ENCODE data around the gene GFOD1.
"Not testable (repeated sequence)": the region's sequence is repeated elsewhere in the genome, so short reads cannot be mapped to it uniquely, and the experiment has no call there.

The GFOD1 gene

DNA sequence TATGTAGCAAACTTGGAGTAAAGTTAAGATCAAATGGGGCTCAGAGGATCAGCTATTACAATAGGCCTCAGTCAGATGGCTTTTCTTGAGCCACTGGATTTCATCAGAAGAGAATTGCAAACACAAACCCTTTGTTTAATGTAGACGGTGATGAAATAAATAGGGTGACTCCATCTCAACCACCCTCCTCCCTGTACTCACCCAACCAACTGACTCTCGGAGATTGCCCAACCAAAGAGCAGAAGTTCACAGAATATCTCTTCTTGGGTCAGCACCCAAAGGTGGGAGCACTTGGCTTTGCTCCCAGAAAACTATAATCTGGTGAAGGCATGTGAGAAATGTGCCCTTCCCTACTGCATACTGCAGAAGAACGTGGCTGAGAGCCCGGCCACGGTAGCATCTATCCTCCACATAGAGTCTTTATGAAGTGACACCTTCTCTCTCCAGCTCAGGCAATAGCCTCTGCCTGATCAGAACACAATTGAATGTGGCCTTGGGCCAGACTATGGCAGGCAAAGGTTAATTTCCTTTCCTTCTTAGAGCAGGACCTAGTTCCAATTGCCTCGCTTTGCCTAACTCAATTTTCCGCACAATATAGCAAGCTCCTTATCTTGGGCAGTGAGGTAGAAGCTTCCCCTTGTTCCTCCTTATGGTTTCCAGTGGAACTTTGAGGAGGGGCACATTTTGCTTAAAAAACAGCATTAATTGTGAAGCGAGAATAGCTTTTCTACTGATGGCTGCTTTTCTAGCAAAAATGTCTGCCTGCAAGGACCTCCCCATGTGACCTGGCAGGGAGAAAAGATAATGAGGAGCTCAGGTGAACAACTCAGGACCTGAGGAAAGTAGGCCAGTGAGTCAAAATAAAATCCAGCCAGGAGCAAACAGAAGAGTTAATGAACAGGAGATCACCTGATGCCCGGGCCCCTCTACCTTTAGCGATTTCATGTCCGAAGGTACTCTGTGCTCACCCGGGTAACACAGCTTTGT is 79.4 kb downstream of the GFOD1 start:
- DNase-seq (ENCODE audit: low read depth in 2 of 3, low spot score in 1 of 3), result no peak

GRCh38 chr6:13407368-13407708 is 80.1 kb downstream of the GFOD1 start:
- DNase-seq (ENCODE audit: low read depth in 2 of 3, low spot score in 1 of 3), result no peak

DNA sequence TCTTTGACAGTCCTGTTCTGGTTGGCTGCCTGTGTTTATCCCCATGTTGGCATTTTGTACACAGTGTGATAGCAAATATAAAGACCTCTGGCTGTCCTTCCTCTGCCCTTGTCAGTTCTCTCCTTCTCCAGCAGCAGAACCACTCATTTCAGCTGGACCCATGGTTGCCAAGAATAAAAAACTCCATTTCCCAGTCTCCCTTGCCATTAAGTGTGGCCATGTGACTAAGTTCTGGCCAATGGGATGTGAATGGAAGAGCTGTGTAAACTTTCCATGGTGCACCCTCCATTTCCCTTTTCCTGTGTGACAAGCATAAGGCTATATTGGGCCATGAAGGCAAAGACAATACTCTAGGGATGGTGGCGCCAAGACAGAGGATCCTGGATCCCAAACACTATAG is 80.6 kb downstream of the GFOD1 start:
- no peak for DNase-seq (ENCODE audit: low read depth in 2 of 3, low spot score in 1 of 3)

DNA sequence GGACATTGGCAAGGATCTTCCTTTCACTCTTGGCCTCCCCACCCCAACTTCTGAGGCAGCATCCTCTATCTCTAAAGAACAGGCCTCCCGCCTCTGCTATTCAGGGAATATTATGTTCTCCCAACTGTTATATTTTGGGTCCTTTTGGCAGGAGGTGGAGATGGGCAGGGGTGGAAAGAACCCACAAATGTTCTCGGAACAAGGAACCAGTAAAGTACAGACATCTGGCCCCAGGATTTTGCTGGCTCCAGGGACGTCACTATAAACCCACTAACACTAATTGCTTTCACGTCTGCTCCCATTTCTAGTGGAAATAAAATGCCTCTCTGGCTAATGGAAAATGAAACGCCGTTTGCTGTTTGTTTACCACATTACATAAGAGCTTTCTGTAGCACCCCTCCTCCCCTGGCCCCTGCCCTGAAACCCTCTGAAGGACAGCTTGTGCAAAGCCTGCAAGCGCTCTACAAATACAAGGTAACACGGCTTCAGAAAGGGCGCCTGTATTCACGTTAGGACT is 81.4 kb downstream of the GFOD1 start:
- DNase-seq (ENCODE audit: low read depth in 2 of 3, low spot score in 1 of 3), result no peak

GRCh38 chr6:13404892-13405254 is 82.5 kb downstream of the GFOD1 start:
- DNase-seq (ENCODE audit: low read depth in 2 of 3, low spot score in 1 of 3), result no peak

DNA sequence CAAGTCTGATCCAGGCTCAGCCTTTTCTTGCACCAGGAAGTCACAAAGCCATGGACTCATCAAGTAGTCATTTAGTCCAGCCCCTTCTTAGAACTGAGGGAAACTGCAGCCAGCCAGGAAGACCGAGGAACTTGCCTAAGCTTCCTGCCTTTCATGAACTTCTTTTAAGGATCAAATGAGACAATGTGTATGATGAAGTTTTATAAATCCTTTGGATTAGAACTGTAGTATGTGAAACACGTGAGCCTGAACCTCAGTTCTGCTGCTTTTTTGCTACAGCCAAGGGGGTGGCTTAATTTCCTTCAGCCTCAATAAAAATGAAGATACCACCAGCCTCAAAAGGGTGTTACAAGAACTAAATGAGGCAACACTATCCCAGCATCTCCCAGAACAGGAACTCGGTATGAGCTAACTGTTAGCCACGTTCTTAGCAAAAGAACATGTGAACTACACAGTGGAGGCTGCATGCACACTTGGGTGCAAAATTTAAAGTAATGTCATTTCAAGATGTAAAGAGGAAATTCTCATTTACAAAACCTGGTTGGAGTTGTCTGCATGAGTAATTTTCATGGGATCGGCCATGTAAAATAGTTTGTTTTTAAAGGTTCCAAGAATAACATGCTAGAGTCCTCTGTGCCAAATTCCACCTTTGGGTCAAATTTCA is 83.0 kb downstream of the GFOD1 start:
- no peak for DNase-seq (ENCODE audit: low read depth in 2 of 3, low spot score in 1 of 3)

DNA sequence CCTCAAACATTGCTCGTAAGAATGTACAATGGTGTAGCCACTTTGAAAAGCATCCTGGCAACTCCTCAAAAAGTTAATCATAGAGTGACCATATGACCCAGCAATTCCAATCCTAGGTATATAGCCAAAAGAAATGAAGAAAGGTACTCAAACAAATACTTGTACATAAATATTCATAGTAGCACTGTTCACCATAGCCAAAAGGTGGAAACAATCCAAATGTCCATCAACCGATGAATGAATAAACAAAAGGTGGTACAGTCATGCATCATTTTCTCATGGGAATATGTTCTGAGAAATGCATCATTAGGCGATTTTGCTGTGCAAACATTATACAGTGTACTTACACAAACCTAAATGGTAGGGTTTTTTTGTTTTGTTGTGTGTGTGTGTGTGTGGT is 84.7 kb downstream of the GFOD1 start:
- DNase-seq (ENCODE audit: low read depth in 2 of 3, low spot score in 1 of 3), result no peak

DNA sequence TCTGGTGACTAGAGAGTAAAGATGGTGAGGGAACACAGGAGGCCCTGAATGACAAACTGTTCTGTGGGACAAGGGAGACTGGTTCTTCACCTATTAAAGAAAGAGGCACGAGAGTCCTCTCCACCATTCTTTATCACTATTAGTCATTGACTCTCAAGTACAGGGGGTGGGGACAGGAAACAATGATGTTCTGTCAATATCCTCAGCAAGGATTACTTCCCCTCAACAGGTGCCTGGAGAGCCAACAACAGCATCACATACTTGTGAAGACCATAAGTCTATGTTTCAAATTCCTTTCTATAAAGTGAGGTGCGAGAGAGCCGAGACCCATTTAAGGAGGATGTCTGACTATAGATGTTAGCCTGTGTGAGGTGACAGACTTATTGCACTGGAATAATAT is 86.6 kb downstream of the GFOD1 start:
- DNase-seq (ENCODE audit: low read depth in 2 of 3, low spot score in 1 of 3), result no peak

- no peak for DNase-seq (ENCODE audit: low read depth in 2 of 3, low spot score in 1 of 3)
Observed at GRCh38 chr6:13398421-13398994, 88.9 kb downstream of the GFOD1 start.

DNA sequence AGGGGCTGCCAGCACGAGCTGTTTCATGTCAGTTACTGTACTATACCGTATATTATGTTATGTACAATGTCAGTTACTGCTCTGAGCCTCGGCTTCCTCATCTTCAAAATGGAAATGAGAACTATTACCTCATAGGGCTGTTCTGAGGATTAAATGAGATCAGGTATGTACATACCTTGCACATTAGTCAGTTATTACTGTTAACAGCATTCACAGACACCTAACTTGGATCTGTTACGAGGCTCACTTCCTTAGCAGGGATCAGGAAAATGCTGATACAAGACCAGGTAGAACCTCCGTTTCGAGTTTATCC is 89.4 kb downstream of the GFOD1 start:
- DNase-seq (ENCODE audit: low read depth in 2 of 3, low spot score in 1 of 3), result no peak

GRCh38 chr6:13397359-13398068 is 89.9 kb downstream of the GFOD1 start:
- DNase-seq (ENCODE audit: low read depth in 2 of 3, low spot score in 1 of 3), result no peak

DNA sequence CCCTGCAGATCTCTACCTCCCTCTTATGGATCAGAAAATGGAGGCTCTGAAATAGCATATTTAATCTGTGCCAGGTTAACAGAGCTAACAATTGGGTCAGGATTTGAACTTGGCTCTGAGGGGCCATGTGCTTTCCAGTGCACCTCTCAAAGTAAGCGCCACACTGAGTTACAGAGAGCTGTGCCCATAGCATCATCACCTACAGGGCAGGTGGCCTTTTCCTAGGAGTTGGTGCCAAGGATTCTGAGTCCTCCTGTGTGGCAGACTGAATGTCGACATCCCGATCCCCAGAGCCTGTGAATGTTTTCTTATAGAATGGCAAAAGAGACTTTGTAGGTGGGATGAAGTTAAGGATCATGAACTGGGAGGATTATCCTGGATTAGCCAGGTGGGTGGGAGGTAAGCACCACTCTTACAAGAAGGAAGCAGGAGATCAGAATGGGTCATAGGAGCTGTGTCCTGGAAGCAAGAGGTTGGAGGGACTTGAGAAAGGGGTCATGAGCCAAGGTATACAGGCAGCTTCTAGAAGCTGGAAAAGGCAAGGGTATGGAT is 91.1 kb downstream of the GFOD1 start:
- no peak for DNase-seq (ENCODE audit: low read depth in 2 of 3, low spot score in 1 of 3)

- DNase-seq (ENCODE audit: low read depth in 2 of 3, low spot score in 1 of 3), result no peak
Observed at GRCh38 chr6:13395272-13396237, 91.8 kb downstream of the GFOD1 start.

DNA sequence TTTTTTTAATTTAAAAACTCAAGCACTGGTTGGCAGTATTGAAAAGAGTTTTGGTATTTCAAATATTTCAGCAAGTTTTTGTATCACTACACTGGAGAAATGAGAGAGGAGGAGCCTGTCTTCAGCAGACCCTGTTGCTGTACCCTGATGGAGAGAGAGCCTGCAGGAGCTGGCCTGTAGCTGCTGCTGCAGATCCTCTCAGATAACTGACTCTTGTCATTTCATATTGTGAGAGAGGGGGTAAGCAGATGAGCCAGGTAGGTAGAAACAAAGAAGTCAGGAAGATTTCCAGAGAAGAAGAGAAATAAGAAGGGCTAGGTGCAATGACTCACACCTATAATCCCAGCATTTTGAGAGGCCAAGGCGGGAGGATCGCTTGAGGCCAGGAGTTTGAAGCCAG is 94.9 kb downstream of the GFOD1 start:
- DNase-seq (ENCODE audit: low read depth in 2 of 3, low spot score in 1 of 3), result no peak

DNA sequence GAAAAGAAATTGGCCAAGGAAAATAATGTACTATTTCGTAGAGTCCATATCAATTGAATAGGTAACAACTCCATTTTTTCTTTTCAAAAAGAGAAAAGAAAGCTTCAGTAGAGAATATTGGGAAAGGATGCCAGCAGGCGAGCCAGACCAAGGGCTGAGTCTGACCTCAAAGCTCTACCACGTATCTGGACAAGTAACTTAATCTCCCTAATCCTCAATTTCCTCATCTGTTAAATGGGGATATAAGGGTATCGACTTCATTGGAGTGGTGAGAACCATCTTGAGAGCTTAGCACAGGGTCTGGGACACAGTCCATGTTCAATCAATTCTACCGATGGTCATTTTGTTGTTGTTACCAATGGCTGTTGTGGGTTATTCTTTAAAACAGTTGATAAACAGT is 95.9 kb downstream of the GFOD1 start:
- no peak for DNase-seq (ENCODE audit: low read depth in 2 of 3, low spot score in 1 of 3)

DNA sequence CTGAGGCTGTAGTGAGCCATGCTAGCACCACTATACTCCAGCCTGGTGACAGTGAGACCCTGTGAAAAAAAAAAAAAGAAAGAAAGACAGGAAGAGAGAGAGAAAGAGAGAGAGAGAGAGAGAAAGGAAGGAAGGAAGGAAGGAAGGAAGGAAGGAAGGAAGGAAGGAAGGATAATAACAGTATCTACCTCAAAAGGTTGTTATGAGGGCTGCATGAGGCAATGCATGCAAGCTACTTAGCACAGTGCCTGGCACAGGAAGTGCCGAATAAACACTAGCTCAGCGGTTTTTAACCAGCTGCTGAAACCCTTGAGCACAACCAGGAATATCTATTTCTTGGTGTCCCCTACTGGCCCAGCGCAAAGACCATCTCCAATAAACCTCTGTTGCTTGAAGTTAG is 96.7 kb downstream of the GFOD1 start:
- DNase-seq (ENCODE audit: low read depth in 2 of 3, low spot score in 1 of 3), result no peak

DNA sequence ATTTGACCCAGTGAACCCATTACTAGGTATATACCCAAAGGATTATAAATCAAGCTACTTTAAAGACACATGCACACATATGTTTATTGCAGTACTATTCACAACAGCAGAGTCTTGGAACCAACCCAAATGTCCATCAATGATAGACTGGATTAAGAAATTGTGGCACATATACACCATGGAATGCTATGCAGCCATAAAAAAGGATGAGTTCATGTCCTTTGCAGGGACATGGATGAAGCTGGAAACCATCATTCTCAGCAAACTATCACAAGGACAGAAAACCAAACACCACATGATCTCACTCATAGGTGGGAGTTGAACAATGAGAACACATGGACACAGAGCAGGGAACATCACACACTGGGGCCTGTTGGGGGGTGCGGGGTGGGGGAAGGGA is 98.2 kb downstream of the GFOD1 start:
- DNase-seq (ENCODE audit: low read depth in 2 of 3, low spot score in 1 of 3), result not testable (repeated sequence)

GRCh38 chr6:13388769-13389168 is 98.6 kb downstream of the GFOD1 start:
- not testable (repeated sequence) for DNase-seq (ENCODE audit: low read depth in 2 of 3, low spot score in 1 of 3)

DNA sequence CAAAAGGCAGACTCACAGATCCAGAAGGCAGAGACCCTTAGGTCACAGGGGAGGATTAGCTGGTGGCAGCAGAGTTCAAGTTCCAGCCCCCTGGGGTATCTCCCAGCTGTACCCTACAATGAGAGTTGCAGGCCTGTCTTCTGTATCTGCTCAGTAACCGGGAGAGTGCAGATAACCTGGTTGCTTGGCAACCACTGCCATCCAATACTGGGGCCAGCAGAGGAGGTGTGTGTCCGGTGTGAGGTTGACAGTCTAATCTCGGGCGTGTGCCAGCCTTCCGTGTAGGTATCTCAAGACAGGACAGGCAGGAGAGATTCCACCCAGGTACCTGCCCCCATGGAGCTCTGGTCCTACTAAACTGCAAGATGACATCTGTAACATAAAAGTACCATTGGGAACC is 102.4 kb downstream of the GFOD1 start:
- DNase-seq (ENCODE audit: low read depth in 2 of 3, low spot score in 1 of 3), result no peak

DNA sequence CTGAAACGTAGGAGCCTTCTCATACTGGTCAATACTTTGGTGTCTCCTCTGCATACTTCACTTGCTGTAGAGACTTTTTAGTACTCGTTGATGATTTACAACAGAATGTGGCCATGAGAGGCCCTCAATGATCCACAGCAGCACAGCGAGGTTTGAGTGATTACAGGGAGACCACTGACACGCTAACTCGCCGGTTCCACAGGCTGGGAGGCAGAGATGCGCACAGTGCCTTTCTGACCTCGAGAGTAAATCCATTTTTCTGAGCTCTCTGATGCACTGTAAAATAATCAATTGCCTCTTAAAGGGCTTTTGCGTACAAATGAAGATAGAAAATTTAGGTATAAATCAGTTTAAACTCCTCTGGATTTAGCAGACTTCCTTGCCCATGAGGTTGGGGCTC is 102.9 kb downstream of the GFOD1 start:
- no peak for DNase-seq (ENCODE audit: low read depth in 2 of 3, low spot score in 1 of 3)

Measured in stimulated activated CD4-positive, alpha-beta T cell treated with anti-CD3 and anti-CD28 coated beads, Interleukin-12 subunit alpha, Interleukin-12 subunit beta, amount 100 ng/mL, for 48 hours (primary cell).